Brain microvascular endothelial cell (primary cell): Measurements from ENCODE around the gene DHX16.
A peak's percentile ranks its signal among the peaks of the same experiment; 100 is the strongest.

Experiments
- DNase-seq: peaks from one replicate; pipeline ENCODE4 v3.0.0-alpha.2; 2020
- H3K27ac ChIP-seq: fragments of 250-450 bp; sonication (Bioruptor Pico); 2 replicates; pipeline ENCODE4 v1.5.1; 2020; ENCODE audit warnings: mild to moderate bottlenecking, moderate library complexity
- H3K27me3 ChIP-seq: fragments of 250-450 bp; sonication (Bioruptor Pico); replicated peaks from 2 replicates; pipeline ENCODE4 v1.5.1; 2020; ENCODE audit warnings: mild to moderate bottlenecking
- H3K36me3 ChIP-seq: fragments of 250-450 bp; sonication (Bioruptor Pico); replicated peaks from 2 replicates; pipeline ENCODE4 v1.5.1; 2020; ENCODE audit warnings: mild to moderate bottlenecking
- H3K4me3 ChIP-seq: 2 replicates; pipeline ENCODE4 v1.5.1; 2011; ENCODE audit warnings: low read depth, mild to moderate bottlenecking, control low read depth, low read length, moderate library complexity
- CTCF ChIP-seq: IDR thresholded peaks from 2 replicates; pipeline ENCODE4 v1.5.1; 2011; ENCODE audit warnings: low read depth, mild to moderate bottlenecking, moderate library complexity, low read length, control low read depth, inconsistent platforms; ENCODE audit errors: missing control alignments
- in situ Hi-C: cut with HindIII; loops from 2 replicates; pipeline ENCODE4 v1.10.0; 2017; ENCODE audit warnings: low sequenced_read_pairs, low pct_ligation_motif_present

DHX16 gene

GRCh38 chr6:30683183-30683979 lies 10.6 kb upstream of the DHX16 start:
- in situ Hi-C loops, result no loop called here
- H3K4me3 ChIP-seq, result peak overlapping the region; percentile 89
- no peaks in the 10 kb centered on the region for H3K27me3 ChIP-seq
- peak overlapping the region; percentile 84 for H3K27ac ChIP-seq
- H3K36me3 ChIP-seq, result peaks cover 40% of the 10 kb centered on the region
- no peak for TF ChIP-seq CTCF
- no peak for DNase-seq

- in situ Hi-C loops, result no loop called here
Observed at GRCh38 chr6:30682143-30683117, 9.6 kb upstream of the DHX16 start.

GRCh38 chr6:30681766-30682142 lies 8.9 kb upstream of the DHX16 start:
- Histone ChIP-seq H3K36me3 (peaks cover 56% of the 10 kb centered on the region), H3K4me3 (peak overlapping the region; percentile 89), H3K27me3 (no peaks in the 10 kb centered on the region), H3K27ac (peak overlapping the region; percentile 84)
- in situ Hi-C loops, result no loop called here
- DNase-seq, result no peak
- TF ChIP-seq CTCF, result no peak

More at GRCh38 chr6:30682143-30683117, 9.6 kb upstream of the DHX16 start:
- peak overlapping the region; percentile 89 for H3K4me3 ChIP-seq
- no peaks in the 10 kb centered on the region for H3K27me3 ChIP-seq
- peak overlapping the region; percentile 84 for H3K27ac ChIP-seq
- H3K36me3 ChIP-seq, result peaks cover 49% of the 10 kb centered on the region
- no peak for TF ChIP-seq CTCF
- peak; percentile 88 for DNase-seq

GRCh38 chr6:30679765-30680535 lies 7.1 kb upstream of the DHX16 start:
- H3K36me3 ChIP-seq, result peaks cover 63% of the 10 kb centered on the region
- no peaks in the 10 kb centered on the region for H3K27me3 ChIP-seq
- in situ Hi-C loops, result no loop called here
- H3K4me3 ChIP-seq, result peak overlapping the region; percentile 26
- no peak for DNase-seq
- no peak for TF ChIP-seq CTCF
- no peak overlapping the region for H3K27ac ChIP-seq

- Histone ChIP-seq H3K36me3 (peaks cover 63% of the 10 kb centered on the region), H3K4me3 (peak overlapping the region; percentile 35), H3K27ac (no peak overlapping the region), H3K27me3 (no peaks in the 10 kb centered on the region)
- TF ChIP-seq CTCF, result peak; percentile 98
- in situ Hi-C loops, result no loop called here
- DNase-seq, result peak; percentile 69
Observed at GRCh38 chr6:30678964-30679726, 6.3 kb upstream of the DHX16 start.
